OCI-LY7 (cell line): ENCODE results near the gene RINL. TPM values are rescaled to one million over a fixed set of nuclear protein-coding genes. Genes with fewer than 3 reads are reported as not detected.
A peak's percentile ranks its signal among the peaks of the same experiment; 100 is the strongest.

Experiments
- BruUV-seq: library from RNA; stranded (reverse); fragments of 400-500 nt; replicated peaks from 2 replicates; lab custom pipeline; 2021; lab: Mats Ljungman, UMichigan
- CTCF ChIA-PET: fragments of 300-600 bp; sonication (Branson Sonifier 250); formaldehyde crosslinking; loops from one replicate; lab custom pipeline; 2022; ENCODE audit warnings: antibody characterized with exemption; ENCODE audit not compliant: unreplicated experiment; lab: Charles Lee
- POLR2A ChIA-PET: fragments of 300-600 bp; sonication (Branson Sonifier 250); formaldehyde crosslinking; loops from one replicate; lab custom pipeline; 2022; ENCODE audit warnings: antibody characterized with exemption; lab: Charles Lee
- DNase-seq: peaks from one replicate; pipeline ENCODE4 v3.0.0-alpha.2; 2015; ENCODE audit warnings: low spot score
- H2AFZ ChIP-seq: fragments of 200-600 bp; sonication (generic), shearing (Covaris generic); 2 replicates; pipeline ENCODE4 v1.6.1; 2014; ENCODE audit warnings: mild to moderate bottlenecking, antibody characterized with exemption, low read length, moderate library complexity
- H3K27ac ChIP-seq: fragments of 200-600 bp; sonication (generic); 2 replicates; pipeline ENCODE4 v1.5.1; 2014; ENCODE audit warnings: mixed run types, low read depth, mild to moderate bottlenecking, moderate library complexity, low read length, inconsistent platforms; ENCODE audit not compliant: poor library complexity, severe bottlenecking
- H3K36me3 ChIP-seq: fragments of 200-600 bp; sonication (generic); 2 replicates; pipeline ENCODE4 v1.6.1; 2014; ENCODE audit warnings: mild to moderate bottlenecking, antibody characterized with exemption, low read length, moderate library complexity, mixed read lengths; ENCODE audit not compliant: insufficient read depth
- H3K4me1 ChIP-seq: fragments of 200-600 bp; sonication (generic); 2 replicates; pipeline ENCODE4 v1.5.1; 2014; ENCODE audit warnings: mild to moderate bottlenecking, low read length; ENCODE audit not compliant: insufficient read depth, poor library complexity, severe bottlenecking
- H3K4me2 ChIP-seq: fragments of 200-600 bp; sonication (generic); 2 replicates; pipeline ENCODE4 v1.6.1; 2014; ENCODE audit warnings: mild to moderate bottlenecking, low read length
- H3K4me3 ChIP-seq: fragments of 200-600 bp; sonication (generic); 2 replicates; pipeline ENCODE4 v1.5.1; 2014; ENCODE audit warnings: mild to moderate bottlenecking, low read depth, low read length; ENCODE audit not compliant: poor library complexity, severe bottlenecking
- H3K79me2 ChIP-seq: fragments of 200-600 bp; sonication (generic); 2 replicates; pipeline ENCODE4 v1.6.1; 2016; ENCODE audit warnings: low read depth, mild to moderate bottlenecking, low read length, moderate library complexity, mixed read lengths; ENCODE audit not compliant: insufficient read depth
- H3K9me2 ChIP-seq: fragments of 200-600 bp; sonication (generic); 2 replicates; pipeline ENCODE4 v1.6.1; 2016; ENCODE audit warnings: mild to moderate bottlenecking, low read length, mixed read lengths; ENCODE audit not compliant: insufficient read depth
- H3K9me3 ChIP-seq: fragments of 200-600 bp; sonication (generic); 2 replicates; pipeline ENCODE4 v1.6.1; 2014; ENCODE audit warnings: mild to moderate bottlenecking, mixed run types, low read length, mixed read lengths
- H4K20me1 ChIP-seq: fragments of 200-600 bp; sonication (generic); 2 replicates; pipeline ENCODE4 v1.6.1; 2014; ENCODE audit warnings: mild to moderate bottlenecking, antibody characterized with exemption, low read length, moderate library complexity, mixed read lengths; ENCODE audit not compliant: insufficient read depth
- EZH2phosphoT487 ChIP-seq: fragments of 200-600 bp; sonication (generic); IDR thresholded peaks from 2 replicates; pipeline ENCODE4 v1.6.1; 2018; ENCODE audit warnings: low read depth, borderline replicate concordance, mild to moderate bottlenecking, mixed run types, antibody characterized with exemption, low read length, moderate library complexity, mixed read lengths
- intact Hi-C: fragments of 100-400 bp; cut with micrococcal nuclease; formaldehyde crosslinking; loops from one replicate; pipeline ENCODE4 v1.10.0; 2022; ENCODE audit not compliant: unreplicated experiment
- total RNA-seq, 2 experiments: library from RNA; depleted of rRNA in 1 of 2; stranded (reverse); fragments of >200 nt in 1 of 2; shearing (Covaris generic) in 1 of 2; gene quantifications; 2 replicates each; pipeline ENCODE4 v1.2.3, GENCODE V29; 2014 to 2022
- TF ChIP-seq, protein P1 (sequence below): fragments of 200-600 bp; sonication (generic); conservative IDR thresholded peaks from 2 replicates; pipeline ENCODE4 v1.5.1; 2014; ENCODE audit warnings: mild to moderate bottlenecking, antibody characterized with exemption, low read length, moderate library complexity, mixed read lengths

The RINL gene
- total RNA-seq, 2 experiments from 2014 or later, result 26.3 to 42.1 TPM

DNA sequence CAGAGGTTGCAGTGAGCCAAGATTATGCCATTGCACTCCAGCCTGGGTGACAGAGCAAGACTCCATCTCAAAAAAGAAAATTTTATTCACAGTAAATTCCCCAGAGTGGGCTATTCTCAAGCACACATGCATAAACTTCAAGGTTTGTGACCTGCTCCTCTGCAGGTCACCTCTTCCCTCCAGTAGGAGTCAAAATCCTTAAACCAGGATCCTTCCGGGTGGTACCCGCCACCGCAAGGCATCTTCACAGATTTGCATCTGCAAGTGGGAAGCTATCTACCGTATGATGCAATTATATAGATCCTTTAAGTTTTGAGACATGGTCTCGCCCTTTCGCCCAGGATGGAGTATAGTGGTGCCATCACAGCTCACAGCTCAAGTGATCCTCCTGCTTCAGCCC is 43.5 kb downstream of the RINL start:
- H3K4me1 ChIP-seq, result peaks cover 17% of the 10 kb centered on the region
- H3K9me2 ChIP-seq, result no peaks in the 10 kb centered on the region
- no peak overlapping the region for H3K4me2 ChIP-seq
- peaks cover 53% of the 10 kb centered on the region for H3K36me3 ChIP-seq
- no peak overlapping the region for H3K4me3 ChIP-seq
- H4K20me1 ChIP-seq, result no peaks in the 10 kb centered on the region
- no peaks in the 10 kb centered on the region for H3K9me3 ChIP-seq
- POLR2A ChIA-PET, result no interaction called here
- TF ChIP-seq EZH2phosphoT487, result no peak
- TF ChIP-seq, protein P1, sequence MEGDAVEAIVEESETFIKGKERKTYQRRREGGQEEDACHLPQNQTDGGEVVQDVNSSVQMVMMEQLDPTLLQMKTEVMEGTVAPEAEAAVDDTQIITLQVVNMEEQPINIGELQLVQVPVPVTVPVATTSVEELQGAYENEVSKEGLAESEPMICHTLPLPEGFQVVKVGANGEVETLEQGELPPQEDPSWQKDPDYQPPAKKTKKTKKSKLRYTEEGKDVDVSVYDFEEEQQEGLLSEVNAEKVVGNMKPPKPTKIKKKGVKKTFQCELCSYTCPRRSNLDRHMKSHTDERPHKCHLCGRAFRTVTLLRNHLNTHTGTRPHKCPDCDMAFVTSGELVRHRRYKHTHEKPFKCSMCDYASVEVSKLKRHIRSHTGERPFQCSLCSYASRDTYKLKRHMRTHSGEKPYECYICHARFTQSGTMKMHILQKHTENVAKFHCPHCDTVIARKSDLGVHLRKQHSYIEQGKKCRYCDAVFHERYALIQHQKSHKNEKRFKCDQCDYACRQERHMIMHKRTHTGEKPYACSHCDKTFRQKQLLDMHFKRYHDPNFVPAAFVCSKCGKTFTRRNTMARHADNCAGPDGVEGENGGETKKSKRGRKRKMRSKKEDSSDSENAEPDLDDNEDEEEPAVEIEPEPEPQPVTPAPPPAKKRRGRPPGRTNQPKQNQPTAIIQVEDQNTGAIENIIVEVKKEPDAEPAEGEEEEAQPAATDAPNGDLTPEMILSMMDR, result no peak
- intact Hi-C loops, result no loop called here
- peaks cover 7% of the 10 kb centered on the region; the same call in 1 of the 2 replicates for H3K79me2 ChIP-seq
- CTCF ChIA-PET, result no interaction called here
- BruUV-seq, result no TSS peak
- H2AFZ ChIP-seq, result no peak overlapping the region
- no peak for DNase-seq
- H3K27ac ChIP-seq, result peak overlapping the region; percentile 30

DNA sequence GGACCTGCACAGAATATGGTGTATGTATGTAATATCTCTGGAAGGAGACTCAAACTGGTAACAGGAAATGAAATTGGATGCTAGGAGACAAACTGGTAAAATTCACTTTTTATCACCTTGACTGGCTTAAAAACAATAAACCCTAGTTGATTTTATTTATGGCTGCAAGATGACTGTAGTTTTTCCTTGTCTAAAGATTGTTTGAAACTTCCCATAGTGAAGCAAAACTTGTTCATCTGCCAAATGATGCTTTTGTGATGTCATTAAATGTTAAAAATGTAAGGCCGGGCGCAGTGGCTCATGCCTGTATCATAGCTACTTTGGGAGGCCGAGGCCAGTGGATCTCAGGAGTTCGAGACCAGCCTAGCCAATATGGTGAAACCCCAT is 44.0 kb downstream of the RINL start:
- Histone ChIP-seq H3K79me2 (peaks cover 7% of the 10 kb centered on the region; the same call in 1 of the 2 replicates), H3K36me3 (peaks cover 50% of the 10 kb centered on the region), H3K4me1 (peaks cover 17% of the 10 kb centered on the region), H3K4me2 (no peak overlapping the region), H2AFZ (no peak overlapping the region), H3K9me2 (no peaks in the 10 kb centered on the region), H3K9me3 (no peaks in the 10 kb centered on the region), H3K27ac (no peak overlapping the region), H3K4me3 (no peak overlapping the region), H4K20me1 (no peaks in the 10 kb centered on the region)
- DNase-seq, result no peak
- BruUV-seq, result no TSS peak
- intact Hi-C loops, result no loop called here
- TF ChIP-seq, protein P1, result no peak
- POLR2A ChIA-PET, result no interaction called here
- CTCF ChIA-PET, result no interaction called here

DNA sequence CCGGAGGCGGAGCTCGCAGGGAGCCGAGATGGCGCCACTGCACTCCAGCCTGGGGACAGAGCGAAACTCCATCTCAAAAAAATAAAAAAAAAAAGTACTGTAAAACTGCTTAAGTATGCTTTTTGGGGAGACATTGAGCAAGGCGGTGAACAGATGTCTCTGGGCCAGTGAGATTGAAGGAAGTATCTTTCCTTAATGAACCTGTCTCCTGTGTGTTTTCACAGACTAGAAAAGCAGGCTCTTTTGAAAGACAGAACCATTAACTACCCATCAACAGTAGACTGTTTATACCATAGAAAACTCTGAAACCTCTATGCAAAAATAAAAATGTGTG is 45.0 kb downstream of the RINL start:
- TF ChIP-seq, protein P1, result no peak
- TF ChIP-seq EZH2phosphoT487, result no peak
- ChIA-PET POLR2A (interaction anchor here (0.6 to 1.3 kb wide), 3 partner anchors 11 to 1086 kb away, joined by 4 read pairs; no protein-coding TSS in a partner anchor), CTCF (no interaction called here)
- H2AFZ ChIP-seq, result no peak overlapping the region
- no peak for DNase-seq
- no peak overlapping the region for H3K27ac ChIP-seq
- H3K9me2 ChIP-seq, result no peaks in the 10 kb centered on the region
- intact Hi-C loops, result no loop called here
- peaks cover 7% of the 10 kb centered on the region; the same call in 1 of the 2 replicates for H3K79me2 ChIP-seq
- no peak overlapping the region for H3K4me2 ChIP-seq
- peaks cover 17% of the 10 kb centered on the region for H3K4me1 ChIP-seq
- H3K9me3 ChIP-seq, result no peaks in the 10 kb centered on the region
- H4K20me1 ChIP-seq, result no peaks in the 10 kb centered on the region
- H3K4me3 ChIP-seq, result no peak overlapping the region
- H3K36me3 ChIP-seq, result peaks cover 49% of the 10 kb centered on the region
- BruUV-seq, result no TSS peak
